Endothelial cell of umbilical vein (primary cell): Measurements from ENCODE around the gene TPCN1.

Experiments
- EZH2 ChIP-seq: IDR thresholded peaks from 2 replicates; pipeline ENCODE4 v1.6.1; 2012; ENCODE audit warnings: borderline replicate concordance, low read depth, mild to moderate bottlenecking, moderate library complexity, low read length, inconsistent platforms; ENCODE audit not compliant: severe bottlenecking
- FOS ChIP-seq: IDR thresholded peaks from 2 replicates; pipeline ENCODE4 v1.6.1; 2011; ENCODE audit warnings: mild to moderate bottlenecking, low read length, moderate library complexity, borderline replicate concordance; ENCODE audit not compliant: insufficient read depth
- GATA2 ChIP-seq: IDR thresholded peaks from 2 replicates; pipeline ENCODE4 v1.7.0; 2011; ENCODE audit warnings: low read depth, mild to moderate bottlenecking, moderate library complexity, mixed read lengths, low read length; ENCODE audit not compliant: insufficient read length, insufficient read depth
- JUN ChIP-seq: IDR thresholded peaks from 2 replicates; pipeline ENCODE4 v1.6.1; 2011; ENCODE audit warnings: borderline replicate concordance, low read depth; ENCODE audit not compliant: insufficient read length, insufficient read depth
- MYC ChIP-seq: IDR thresholded peaks from one replicate; pipeline ENCODE4 v1.6.1; 2011; ENCODE audit warnings: mild to moderate bottlenecking, low read depth, low read length
- POLR2A ChIP-seq: IDR thresholded peaks from 2 replicates; pipeline ENCODE4 v1.6.1; 2012; ENCODE audit warnings: low read depth, mild to moderate bottlenecking, control low read depth, low read length
- POLR2AphosphoS5 ChIP-seq: IDR thresholded peaks from 2 replicates; pipeline ENCODE4 v1.6.1; 2012; ENCODE audit warnings: low read depth, mild to moderate bottlenecking, control low read depth, low read length, moderate library complexity; ENCODE audit not compliant: insufficient read depth
- TF ChIP-seq, protein P1 (sequence below), 2 donors: IDR thresholded peaks; 1 replicate in 1 of 2; 2 replicates in 1 of 2; pipeline ENCODE4 v1.5.1; 2011; ENCODE audit warnings: low read length in 2 of 2, mild to moderate bottlenecking in 2 of 2, moderate library complexity in 2 of 2, control low read depth in 1 of 2, inconsistent platforms in 1 of 2, low read depth in 1 of 2; ENCODE audit not compliant: insufficient read depth in 1 of 2; ENCODE audit errors: extremely low read depth in 1 of 2
- TF ChIP-seq, protein P2 (sequence below): IDR thresholded peaks from 2 replicates; pipeline ENCODE4 v1.6.1; 2011; ENCODE audit not compliant: insufficient read depth, insufficient read length

DNA sequence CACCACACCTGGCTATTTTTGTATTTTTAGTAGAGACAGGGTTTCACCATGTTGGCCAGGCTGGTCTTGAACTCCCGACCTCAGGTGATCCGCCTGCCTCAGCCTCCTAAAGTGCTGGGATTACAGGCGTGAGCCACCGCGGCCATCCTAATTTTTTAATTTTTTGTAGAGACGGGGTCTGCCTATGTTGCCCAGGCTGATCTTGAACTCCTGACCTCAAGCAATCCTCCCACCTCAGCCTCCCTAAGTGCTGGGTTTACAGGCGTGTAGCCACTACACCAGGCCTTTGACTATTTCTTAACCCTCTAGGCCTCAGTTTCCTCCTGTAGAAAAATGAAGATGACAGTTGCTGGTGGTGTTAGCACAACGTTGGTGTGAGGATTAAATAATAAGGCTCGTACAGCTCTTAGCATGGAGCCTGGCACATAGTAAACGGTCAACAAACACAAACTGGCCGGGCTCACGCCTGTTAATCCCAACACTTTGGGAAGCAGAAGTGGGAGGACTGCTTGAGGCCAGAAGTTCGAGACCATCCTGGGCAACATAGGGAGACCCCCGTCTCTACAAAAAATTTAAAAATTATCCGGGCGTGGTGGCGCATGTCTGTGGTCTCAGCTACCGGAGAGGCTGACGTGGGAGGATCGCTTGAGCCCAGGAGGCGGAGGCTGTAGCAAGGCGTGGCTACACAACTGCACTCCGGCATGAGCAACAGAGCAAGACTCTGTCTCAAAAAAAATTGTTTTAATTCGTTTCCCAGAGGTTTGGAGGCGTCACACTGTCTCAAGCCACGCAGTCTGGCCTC, 37.0 kb upstream of the TPCN1 start:
- TF ChIP-seq, protein P1, sequence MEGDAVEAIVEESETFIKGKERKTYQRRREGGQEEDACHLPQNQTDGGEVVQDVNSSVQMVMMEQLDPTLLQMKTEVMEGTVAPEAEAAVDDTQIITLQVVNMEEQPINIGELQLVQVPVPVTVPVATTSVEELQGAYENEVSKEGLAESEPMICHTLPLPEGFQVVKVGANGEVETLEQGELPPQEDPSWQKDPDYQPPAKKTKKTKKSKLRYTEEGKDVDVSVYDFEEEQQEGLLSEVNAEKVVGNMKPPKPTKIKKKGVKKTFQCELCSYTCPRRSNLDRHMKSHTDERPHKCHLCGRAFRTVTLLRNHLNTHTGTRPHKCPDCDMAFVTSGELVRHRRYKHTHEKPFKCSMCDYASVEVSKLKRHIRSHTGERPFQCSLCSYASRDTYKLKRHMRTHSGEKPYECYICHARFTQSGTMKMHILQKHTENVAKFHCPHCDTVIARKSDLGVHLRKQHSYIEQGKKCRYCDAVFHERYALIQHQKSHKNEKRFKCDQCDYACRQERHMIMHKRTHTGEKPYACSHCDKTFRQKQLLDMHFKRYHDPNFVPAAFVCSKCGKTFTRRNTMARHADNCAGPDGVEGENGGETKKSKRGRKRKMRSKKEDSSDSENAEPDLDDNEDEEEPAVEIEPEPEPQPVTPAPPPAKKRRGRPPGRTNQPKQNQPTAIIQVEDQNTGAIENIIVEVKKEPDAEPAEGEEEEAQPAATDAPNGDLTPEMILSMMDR (IDR thresholded peaks at IDR 0.05; ENCODE audit: extremely low read depth in 1 of 2, insufficient read depth in 1 of 2, low read depth in 1 of 2, low read length in 2 of 2), result no peak
- peak; percentile 10 for TF ChIP-seq POLR2AphosphoS5
- TF ChIP-seq POLR2A, result no peak
- no peak for TF ChIP-seq EZH2
- TF ChIP-seq, protein P2, sequence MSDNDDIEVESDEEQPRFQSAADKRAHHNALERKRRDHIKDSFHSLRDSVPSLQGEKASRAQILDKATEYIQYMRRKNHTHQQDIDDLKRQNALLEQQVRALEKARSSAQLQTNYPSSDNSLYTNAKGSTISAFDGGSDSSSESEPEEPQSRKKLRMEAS, result no peak
- no peak for TF ChIP-seq GATA2
- no peak for TF ChIP-seq JUN
- TF ChIP-seq FOS, result no peak
- no peak for TF ChIP-seq MYC
